WI38 (cell line): Measurements from ENCODE around the gene STX12.

ENCODE experiments used
- H3K4me3 ChIP-seq: 2 replicates; pipeline ENCODE4 v1.5.1; 2011; ENCODE audit warnings: low read depth, mild to moderate bottlenecking, control low read depth, low read length
- TF ChIP-seq, protein P1 (sequence below): IDR thresholded peaks from 2 replicates; pipeline ENCODE4 v1.5.1; 2012; ENCODE audit warnings: low read depth, mild to moderate bottlenecking, control low read depth, low read length

Gene STX12

DNA sequence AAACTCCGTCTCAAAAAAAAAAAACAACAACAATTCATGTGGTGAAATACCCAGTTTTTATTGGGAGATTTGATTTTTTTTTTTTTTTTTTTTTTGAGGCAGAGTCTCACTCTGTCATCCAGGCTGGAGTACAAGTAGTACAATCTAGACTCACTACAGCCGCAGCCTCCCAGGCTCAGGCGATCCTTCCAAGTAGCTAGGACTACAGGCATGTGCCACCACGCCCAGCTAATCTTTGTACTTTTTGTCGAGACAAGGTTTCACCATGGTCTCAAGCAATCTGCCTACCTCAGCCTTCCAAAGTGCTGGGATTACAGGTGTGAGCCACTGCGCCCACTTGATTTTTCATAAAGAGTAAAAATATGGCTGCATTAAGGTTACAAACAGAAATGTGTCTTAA is 31.9 kb upstream of the STX12 start:
- no peak overlapping the region for H3K4me3 ChIP-seq

DNA sequence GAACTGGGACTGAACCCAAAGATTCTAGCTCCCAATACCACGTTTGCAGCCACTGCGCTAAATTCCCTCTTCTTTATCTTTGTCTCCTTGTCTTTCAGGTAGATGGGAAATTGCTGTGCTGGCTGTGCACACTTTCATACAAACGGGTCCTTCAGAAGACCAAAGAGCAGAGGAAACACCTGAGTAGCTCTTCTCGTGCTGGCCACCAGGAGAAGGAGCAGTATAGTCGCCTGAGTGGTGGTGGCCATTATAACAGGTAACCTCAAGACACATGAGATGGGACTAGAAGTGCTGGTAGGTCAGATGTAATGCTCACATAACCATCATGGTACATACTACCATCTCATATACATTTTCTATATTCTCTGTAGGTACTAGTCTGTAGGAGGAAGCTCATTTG is 28.5 kb upstream of the STX12 start:
- TF ChIP-seq, protein P1, sequence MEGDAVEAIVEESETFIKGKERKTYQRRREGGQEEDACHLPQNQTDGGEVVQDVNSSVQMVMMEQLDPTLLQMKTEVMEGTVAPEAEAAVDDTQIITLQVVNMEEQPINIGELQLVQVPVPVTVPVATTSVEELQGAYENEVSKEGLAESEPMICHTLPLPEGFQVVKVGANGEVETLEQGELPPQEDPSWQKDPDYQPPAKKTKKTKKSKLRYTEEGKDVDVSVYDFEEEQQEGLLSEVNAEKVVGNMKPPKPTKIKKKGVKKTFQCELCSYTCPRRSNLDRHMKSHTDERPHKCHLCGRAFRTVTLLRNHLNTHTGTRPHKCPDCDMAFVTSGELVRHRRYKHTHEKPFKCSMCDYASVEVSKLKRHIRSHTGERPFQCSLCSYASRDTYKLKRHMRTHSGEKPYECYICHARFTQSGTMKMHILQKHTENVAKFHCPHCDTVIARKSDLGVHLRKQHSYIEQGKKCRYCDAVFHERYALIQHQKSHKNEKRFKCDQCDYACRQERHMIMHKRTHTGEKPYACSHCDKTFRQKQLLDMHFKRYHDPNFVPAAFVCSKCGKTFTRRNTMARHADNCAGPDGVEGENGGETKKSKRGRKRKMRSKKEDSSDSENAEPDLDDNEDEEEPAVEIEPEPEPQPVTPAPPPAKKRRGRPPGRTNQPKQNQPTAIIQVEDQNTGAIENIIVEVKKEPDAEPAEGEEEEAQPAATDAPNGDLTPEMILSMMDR = no peak
- H3K4me3 ChIP-seq = no peak overlapping the region

More for the DNA sequence above, 31.9 kb upstream of the STX12 start:
- TF ChIP-seq, protein P1 = no peak

DNA sequence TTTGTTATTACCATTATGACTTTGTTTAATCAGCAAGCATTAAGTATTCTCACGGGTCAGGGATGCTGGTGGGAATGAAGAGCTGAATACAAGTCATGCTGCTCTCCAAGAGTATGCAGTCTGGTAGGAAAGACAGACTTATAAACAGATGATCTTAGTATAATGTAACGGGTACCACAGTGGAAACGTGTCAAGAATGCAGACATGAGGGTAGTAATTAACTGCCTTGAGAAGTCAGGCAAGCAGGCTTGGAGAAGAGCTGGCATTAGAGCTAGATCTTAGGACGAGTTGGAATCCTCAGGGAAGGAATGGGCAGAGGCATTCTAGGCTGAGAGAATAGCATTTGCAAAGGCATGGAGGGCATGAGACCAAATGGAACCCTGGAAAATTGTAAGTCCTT is 27.6 kb upstream of the STX12 start:
- no peak overlapping the region for H3K4me3 ChIP-seq
- TF ChIP-seq, protein P1 = no peak

DNA sequence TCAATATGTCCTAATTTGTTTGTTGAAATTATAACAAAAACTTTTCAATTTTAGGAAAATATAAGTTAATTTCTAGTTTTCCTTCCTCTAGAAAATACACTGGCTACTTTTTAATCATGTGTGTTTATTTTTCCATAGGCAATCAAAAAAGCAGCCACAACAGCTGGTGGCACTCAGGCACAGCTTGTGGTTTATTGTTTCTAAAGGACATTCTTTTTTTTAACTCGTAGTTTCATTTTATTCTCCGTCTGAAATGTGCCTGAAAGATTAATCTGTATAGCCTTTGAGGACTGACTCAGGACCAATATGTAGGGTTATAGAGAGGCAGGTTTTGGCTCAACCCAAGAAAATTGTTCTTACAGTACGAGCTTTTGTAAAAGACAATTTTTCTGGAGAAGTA is 20.7 kb upstream of the STX12 start:
- H3K4me3 ChIP-seq = no peak overlapping the region
- TF ChIP-seq, protein P1 = no peak

DNA sequence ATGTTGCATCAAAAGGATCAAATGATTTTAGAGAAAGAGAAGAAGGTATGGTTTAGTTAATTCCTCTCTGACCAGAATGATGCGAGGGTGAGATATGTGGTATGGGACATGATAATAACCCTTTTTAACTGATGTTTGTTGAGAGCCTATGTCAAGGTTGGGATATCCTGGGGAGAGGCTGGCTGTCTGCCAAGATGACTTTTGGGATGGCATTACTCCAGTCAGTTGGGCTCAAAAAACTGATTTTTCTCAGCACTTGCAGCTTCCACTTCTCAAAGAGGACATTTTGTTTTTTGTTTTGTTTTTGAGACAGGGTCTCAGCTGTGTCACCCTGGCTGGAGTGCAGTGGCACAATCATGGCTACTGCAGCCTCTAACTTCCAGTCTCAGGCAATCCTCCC is 17.7 kb upstream of the STX12 start:
- TF ChIP-seq, protein P1 = no peak

DNA sequence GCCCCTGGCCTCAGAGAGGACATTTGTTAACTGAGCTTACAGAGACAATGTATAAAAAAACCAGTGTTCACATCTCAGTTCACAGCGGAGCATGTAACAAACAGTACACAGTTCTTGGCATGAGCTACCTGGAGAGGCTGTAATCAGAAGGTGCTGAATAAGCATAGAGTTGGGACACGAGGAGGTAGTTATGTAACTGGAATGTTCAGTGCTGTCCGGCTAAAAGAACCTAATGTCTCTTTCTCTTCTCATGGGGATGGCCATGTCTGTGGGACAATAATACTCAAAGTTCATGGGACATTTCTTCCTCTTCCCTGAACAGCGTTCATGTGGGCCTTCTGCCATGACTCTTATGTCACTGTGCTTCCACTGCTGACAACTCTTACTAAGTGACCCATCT is 17.2 kb upstream of the STX12 start:
- TF ChIP-seq, protein P1 = no peak
- H3K4me3 ChIP-seq = no peak overlapping the region

More for the DNA sequence above, 17.7 kb upstream of the STX12 start:
- no peak overlapping the region for H3K4me3 ChIP-seq

DNA sequence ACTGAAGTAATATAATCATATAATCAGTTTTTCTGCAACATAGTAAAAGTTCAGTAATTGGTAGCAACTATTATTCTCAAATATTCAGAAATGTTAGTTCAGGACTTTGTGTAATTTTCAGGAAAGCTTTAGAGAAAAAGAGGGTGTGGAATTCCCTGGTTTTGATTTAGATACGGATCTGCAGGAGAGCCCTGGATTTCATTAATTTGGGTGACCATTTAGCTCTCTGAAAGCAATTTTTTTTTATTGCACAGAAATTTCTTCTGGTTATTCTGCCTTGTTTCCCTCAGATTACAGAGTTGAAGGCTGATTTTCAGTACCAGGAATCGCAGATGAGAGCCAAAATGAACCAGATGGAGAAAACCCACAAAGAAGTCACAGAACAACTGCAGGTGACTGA is 13.8 kb upstream of the STX12 start:
- TF ChIP-seq, protein P1 = no peak
- H3K4me3 ChIP-seq = no peak overlapping the region
